Stimulated activated CD8-positive, alpha-beta memory T cell treated with anti-CD3 and anti-CD28 coated beads, Interleukin-7, amount 100 ng/mL, for 48 hours (primary cell): ENCODE data around the gene XXYLT1.

Experiments
- DNase-seq, 2 donors: peaks; one replicate each; pipeline ENCODE4 v3.0.0-alpha.2; 2020; ENCODE audit warnings: low read depth in 1 of 2; ENCODE audit errors: extremely low read depth in 1 of 2

Gene XXYLT1

GRCh38 chr3:195172896-195173295 lies 98.1 kb downstream of the XXYLT1 start:
- DNase-seq, result no peak

- DNase-seq, result no peak
These were observed 98.8 kb downstream of the XXYLT1 start for GRCh38 chr3:195172039-195172684.

- DNase-seq, result no peak
These were observed 99.7 kb downstream of the XXYLT1 start for GRCh38 chr3:195171093-195171873.

GRCh38 chr3:195170496-195170895 lies 100.5 kb downstream of the XXYLT1 start:
- no peak for DNase-seq

GRCh38 chr3:195169011-195169649 lies 101.8 kb downstream of the XXYLT1 start:
- no peak for DNase-seq

- DNase-seq, result no peak
These were observed 102.8 kb downstream of the XXYLT1 start for GRCh38 chr3:195168009-195168762.

- no peak for DNase-seq
These were observed 105.2 kb downstream of the XXYLT1 start for GRCh38 chr3:195165790-195166189.

GRCh38 chr3:195165265-195165609 lies 105.7 kb downstream of the XXYLT1 start:
- DNase-seq, result no peak

GRCh38 chr3:195164573-195165264 lies 106.2 kb downstream of the XXYLT1 start:
- no peak for DNase-seq

GRCh38 chr3:195163719-195164572 lies 107.0 kb downstream of the XXYLT1 start:
- no peak for DNase-seq

- DNase-seq, result no peak
These were observed 108.1 kb downstream of the XXYLT1 start for GRCh38 chr3:195162816-195163215.

GRCh38 chr3:195162033-195162669 lies 108.8 kb downstream of the XXYLT1 start:
- DNase-seq, result no peak

GRCh38 chr3:195160908-195161434 lies 110.0 kb downstream of the XXYLT1 start:
- DNase-seq, result no peak

- no peak for DNase-seq
These were observed 110.6 kb downstream of the XXYLT1 start for GRCh38 chr3:195160257-195160898.

GRCh38 chr3:195159814-195160165 lies 111.2 kb downstream of the XXYLT1 start:
- no peak for DNase-seq

- no peak for DNase-seq
These were observed 111.7 kb downstream of the XXYLT1 start for GRCh38 chr3:195159117-195159813.

- no peak for DNase-seq
These were observed 114.6 kb downstream of the XXYLT1 start for GRCh38 chr3:195156286-195156890.
